B cell (primary cell): ENCODE data around the gene SLC5A10. TPM values are rescaled to one million over a fixed set of nuclear protein-coding genes. Genes with fewer than 3 reads are reported as not detected.

Experiments used
- ATAC-seq: fragments of 200-7000 bp; cut with Tn5 transposase; one replicate; pipeline ENCODE4 v1.10.0; 2021; ENCODE audit warnings: low read depth, mild to moderate bottlenecking, moderate number of reproducible peaks, moderate library complexity
- CTCF ChIA-PET: fragments of 350-600 bp; sonication (Branson Sonifier 250); formaldehyde crosslinking; loops from one replicate; lab custom pipeline; 2021; ENCODE audit warnings: antibody characterized with exemption, inconsistent platforms; lab: Charles Lee
- POLR2A ChIA-PET: fragments of 350-600 bp; sonication (Branson Sonifier 250); formaldehyde crosslinking; loops from one replicate; lab custom pipeline; 2021; ENCODE audit warnings: antibody characterized with exemption; lab: Charles Lee
- DNase-seq: peaks from one replicate; pipeline ENCODE4 v3.0.0; 2013
- H2AFZ ChIP-seq: 2 replicates; pipeline ENCODE4 v1.6.1; 2012; ENCODE audit warnings: mild to moderate bottlenecking, low read depth, low read length; ENCODE audit not compliant: insufficient read depth, poor library complexity, severe bottlenecking
- H3K27ac ChIP-seq, 2 donors: 1 replicate in 1 of 2; 2 replicates in 1 of 2; pipeline ENCODE4 v1.5.1; 2012 to 2013; ENCODE audit warnings: low read length in 2 of 2, mild to moderate bottlenecking in 2 of 2, moderate library complexity in 1 of 2
- H3K27me3 ChIP-seq, 4 experiments: fragments of 200-600 bp in 1 of 4; sonication (generic) in 1 of 4; replicated peaks in 1 of 4; 1 replicate in 2 of 4; 2 replicates in 2 of 4; pipeline versions ENCODE4 v1.6.1 to v1.7.0; 2013 to 2016; ENCODE audit warnings: low read length in 3 of 4, mild to moderate bottlenecking in 2 of 4, mixed read lengths in 1 of 4, moderate library complexity in 1 of 4; ENCODE audit not compliant: insufficient read depth in 4 of 4, control insufficient read depth in 3 of 4; ENCODE audit errors: control extremely low read depth in 1 of 4
- H3K36me3 ChIP-seq, 2 experiments: replicated peaks in 1 of 2; 1 replicate in 1 of 2; 2 replicates in 1 of 2; pipeline versions ENCODE4 v1.6.1 to v1.7.1; 2013; ENCODE audit warnings: low read length in 1 of 2; ENCODE audit not compliant: insufficient read depth in 2 of 2, control insufficient read depth in 1 of 2; ENCODE audit errors: control extremely low read depth in 1 of 2, extremely low read depth in 1 of 2
- H3K4me1 ChIP-seq, 2 donors: fragments of 200-600 bp in 1 of 2; sonication (generic) in 1 of 2; 1 replicate in 1 of 2; 2 replicates in 1 of 2; pipeline versions ENCODE4 v1.5.1 to v1.6.1; 2013 to 2017; ENCODE audit warnings: low read length in 2 of 2; ENCODE audit not compliant: control insufficient read depth in 2 of 2, insufficient read depth in 2 of 2
- H3K4me2 ChIP-seq: replicated peaks from 2 replicates; pipeline ENCODE3; 2012; ENCODE audit warnings: mild to moderate bottlenecking, low read depth, low read length; ENCODE audit not compliant: poor library complexity, severe bottlenecking
- H3K4me3 ChIP-seq, 5 experiments: fragments of 200-600 bp in 1 of 5; sonication (generic) in 1 of 5; 1 replicate in 3 of 5; 2 replicates in 2 of 5; pipeline versions ENCODE4 v1.5.1 to v1.7.0; 2011 to 2016; ENCODE audit warnings: low read length in 4 of 5, mild to moderate bottlenecking in 4 of 5, low read depth in 2 of 5, control low read depth in 1 of 5, moderate library complexity in 1 of 5; ENCODE audit not compliant: insufficient read depth in 1 of 5; ENCODE audit errors: control extremely low read depth in 1 of 5, extremely low read depth in 1 of 5
- H3K79me2 ChIP-seq: fragments of 200-600 bp; sonication (generic); one replicate; pipeline ENCODE4 v1.6.0; 2016; ENCODE audit warnings: low read length; ENCODE audit not compliant: control insufficient read depth, insufficient read depth
- H3K9ac ChIP-seq: fragments of 200-600 bp; sonication (generic); 2 replicates; pipeline ENCODE4 v1.6.1; 2017; ENCODE audit warnings: mild to moderate bottlenecking, low read length, moderate library complexity
- H3K9me3 ChIP-seq, 3 donors: one replicate each; pipeline versions ENCODE4 v1.6.1 to v1.7.1; 2013; ENCODE audit warnings: low read length in 2 of 3; ENCODE audit not compliant: control insufficient read depth in 2 of 3, insufficient read depth in 1 of 3; ENCODE audit errors: control extremely low read depth in 1 of 3
- H4K20me1 ChIP-seq: 2 replicates; pipeline ENCODE4 v1.6.0; 2012; ENCODE audit warnings: mild to moderate bottlenecking, low read length; ENCODE audit not compliant: insufficient read depth, control insufficient read depth, poor library complexity, severe bottlenecking
- H3K27ac Mint-ChIP-seq: one replicate; pipeline ENCODE4 v1.8.0; 2021; ENCODE audit warnings: mixed read lengths
- H3K27me3 Mint-ChIP-seq: one replicate; pipeline ENCODE4 v1.8.0; 2021; ENCODE audit warnings: mixed read lengths
- H3K4me1 Mint-ChIP-seq: one replicate; pipeline ENCODE4 v1.8.0; 2021; ENCODE audit warnings: mixed read lengths
- H3K4me3 Mint-ChIP-seq: one replicate; pipeline ENCODE4 v1.8.0; 2021; ENCODE audit warnings: mixed read lengths
- H3K9me3 Mint-ChIP-seq: one replicate; pipeline ENCODE4 v1.8.0; 2022; ENCODE audit warnings: mixed read lengths; ENCODE audit not compliant: insufficient read depth
- EZH2 ChIP-seq: IDR thresholded peaks from 2 replicates; pipeline ENCODE4 v1.6.1; 2012; ENCODE audit warnings: borderline replicate concordance, low read depth, mild to moderate bottlenecking, moderate library complexity, low read length; ENCODE audit not compliant: insufficient read depth, poor library complexity, severe bottlenecking
- whole genome bisulfite sequencing: methylation state at CpG from one replicate; pipeline ENCODE4 v1.1.5; 2013; ENCODE audit warnings: missing lambda C conversion rate; ENCODE audit not compliant: insufficient coverage; 5-methylcytosine and 5-hydroxymethylcytosine counted together
- intact Hi-C: fragments of 100-400 bp; cut with micrococcal nuclease; formaldehyde crosslinking; loops from one replicate; pipeline ENCODE4 v1.10.0; 2022
- polyA plus RNA-seq: library from polyadenylated mRNA; depleted of rRNA; stranded (reverse); fragments of >200 nt; gene quantifications from 2 replicates; pipeline ENCODE4 v1.2.3, GENCODE V29; 2012
- total RNA-seq, 2 donors: library from RNA; stranded (reverse); fragments of 120-200 nt in 1 of 2; gene quantifications; 1 replicate in 1 of 2; 2 replicates in 1 of 2; pipeline versions ENCODE4 v1.2.3 to v1.2.4, GENCODE V29; 2013 to 2022
- TF ChIP-seq, protein P1 (sequence below): fragments of 200-600 bp; IDR thresholded peaks from one replicate; pipeline ENCODE4 v1.8.0; 2022; ENCODE audit warnings: antibody characterized with exemption, mild to moderate bottlenecking

Gene SLC5A10
- total and polyA plus RNA-seq, 2 donors (not counting 1 experiment from before 2014, with no cell fraction given): not detected

DNA sequence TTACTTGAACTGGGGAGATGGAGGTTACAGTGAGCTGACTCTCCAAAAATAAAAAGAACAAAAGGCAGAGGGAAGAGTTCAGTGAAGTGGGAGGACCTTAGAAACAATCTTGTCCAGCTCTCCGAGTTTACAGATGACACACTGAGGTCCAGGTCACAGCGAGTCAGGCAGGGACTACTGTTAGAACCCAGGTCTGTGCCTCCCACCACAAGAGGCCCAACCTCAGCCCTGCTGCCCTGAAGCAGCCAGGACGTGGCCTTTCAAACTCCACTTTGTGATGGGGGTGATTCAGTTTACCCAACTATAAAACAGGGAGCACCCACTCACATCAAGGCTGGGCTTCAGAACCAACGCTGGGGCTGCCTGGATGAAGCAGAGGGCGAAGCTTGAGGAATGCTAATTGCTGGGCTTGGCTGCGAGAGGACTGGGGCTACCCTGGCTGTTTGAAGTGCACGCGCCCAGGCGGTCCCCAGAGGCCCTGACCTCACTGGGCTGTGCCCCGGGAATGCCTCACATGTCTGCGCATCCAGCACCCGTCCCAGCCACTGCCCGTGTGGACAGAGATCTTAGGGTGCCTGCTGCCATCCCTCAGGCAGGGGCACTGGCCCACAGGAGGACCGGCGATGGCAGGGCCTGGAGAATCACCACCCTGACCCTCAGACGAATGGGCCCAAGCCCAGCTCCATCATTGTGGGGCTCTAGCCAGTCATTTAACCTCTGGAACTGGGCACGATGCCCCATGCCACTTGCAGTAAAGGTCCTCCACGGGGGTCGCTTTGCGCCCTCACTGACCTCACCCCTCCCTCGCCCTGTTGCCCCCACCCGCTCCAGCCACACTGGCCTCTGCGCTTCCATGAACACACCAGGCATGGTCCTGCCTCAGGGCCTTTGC lies 11.4 kb downstream of the SLC5A10 start:
- H3K9me3 ChIP-seq: no peaks in the 10 kb centered on the region
- H3K27me3 ChIP-seq: no peaks in the 10 kb centered on the region
- no peaks in the 10 kb centered on the region for H4K20me1 ChIP-seq
- Mint-ChIP-seq H3K27me3 (no peaks in the 10 kb centered on the region), H3K4me1 (peaks cover 5% of the 10 kb centered on the region), H3K9me3 (no peaks in the 10 kb centered on the region), H3K27ac (no peak overlapping the region), H3K4me3 (no peak overlapping the region)
- no peak for ATAC-seq
- ChIA-PET CTCF (interaction anchor here (2.8 kb wide), 1 partner anchor 40 kb away, joined by 21 read pairs; the partner anchor contains the start of gene FAM83G), POLR2A (no interaction called here)
- no peak for TF ChIP-seq EZH2
- TF ChIP-seq, protein P1, sequence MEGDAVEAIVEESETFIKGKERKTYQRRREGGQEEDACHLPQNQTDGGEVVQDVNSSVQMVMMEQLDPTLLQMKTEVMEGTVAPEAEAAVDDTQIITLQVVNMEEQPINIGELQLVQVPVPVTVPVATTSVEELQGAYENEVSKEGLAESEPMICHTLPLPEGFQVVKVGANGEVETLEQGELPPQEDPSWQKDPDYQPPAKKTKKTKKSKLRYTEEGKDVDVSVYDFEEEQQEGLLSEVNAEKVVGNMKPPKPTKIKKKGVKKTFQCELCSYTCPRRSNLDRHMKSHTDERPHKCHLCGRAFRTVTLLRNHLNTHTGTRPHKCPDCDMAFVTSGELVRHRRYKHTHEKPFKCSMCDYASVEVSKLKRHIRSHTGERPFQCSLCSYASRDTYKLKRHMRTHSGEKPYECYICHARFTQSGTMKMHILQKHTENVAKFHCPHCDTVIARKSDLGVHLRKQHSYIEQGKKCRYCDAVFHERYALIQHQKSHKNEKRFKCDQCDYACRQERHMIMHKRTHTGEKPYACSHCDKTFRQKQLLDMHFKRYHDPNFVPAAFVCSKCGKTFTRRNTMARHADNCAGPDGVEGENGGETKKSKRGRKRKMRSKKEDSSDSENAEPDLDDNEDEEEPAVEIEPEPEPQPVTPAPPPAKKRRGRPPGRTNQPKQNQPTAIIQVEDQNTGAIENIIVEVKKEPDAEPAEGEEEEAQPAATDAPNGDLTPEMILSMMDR: no peak
- WGBS: 94% methylated on average over 22 of the region's 23 CpGs
- no peak overlapping the region for H3K27ac ChIP-seq
- H3K36me3 ChIP-seq: no peaks in the 10 kb centered on the region
- no peak overlapping the region for H3K4me2 ChIP-seq
- H2AFZ ChIP-seq: no peak overlapping the region
- DNase-seq: no peak
- H3K4me1 ChIP-seq: peaks cover 0 to 13% of the 10 kb centered on the region in 2 donors
- H3K9ac ChIP-seq: no peak overlapping the region
- intact Hi-C loops: no loop called here
- H3K79me2 ChIP-seq: no peaks in the 10 kb centered on the region
- no peak overlapping the region for H3K4me3 ChIP-seq

DNA sequence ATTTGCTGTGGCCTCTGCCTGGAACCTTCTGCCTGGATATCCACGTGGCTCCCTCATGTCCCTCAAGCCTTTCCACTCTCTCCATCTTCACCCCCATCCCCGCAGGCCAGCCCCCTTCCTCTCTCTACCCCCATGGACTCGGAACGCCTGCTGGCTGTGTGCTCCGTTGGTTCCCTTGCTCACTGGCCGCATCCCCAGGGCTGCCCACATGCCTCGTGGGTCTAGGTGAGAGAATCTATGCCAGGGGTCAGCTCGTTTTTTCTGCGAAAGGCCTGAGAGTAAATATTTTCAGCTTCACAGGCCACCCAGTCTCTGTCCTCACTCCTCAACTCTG lies 12.0 kb downstream of the SLC5A10 start:
- Histone ChIP-seq H3K9ac (no peak overlapping the region), H4K20me1 (no peaks in the 10 kb centered on the region), H3K4me2 (no peak overlapping the region), H3K9me3 (no peaks in the 10 kb centered on the region), H2AFZ (no peak overlapping the region), H3K79me2 (no peaks in the 10 kb centered on the region), H3K4me3 (no peak overlapping the region), H3K36me3 (no peaks in the 10 kb centered on the region), H3K4me1 (peaks cover 0 to 13% of the 10 kb centered on the region in 2 donors), H3K27me3 (no peaks in the 10 kb centered on the region), H3K27ac (no peak overlapping the region)
- ChIA-PET CTCF (no interaction called here), POLR2A (no interaction called here)
- Mint-ChIP-seq H3K27me3 (no peaks in the 10 kb centered on the region), H3K4me1 (peaks cover 5% of the 10 kb centered on the region), H3K27ac (no peak overlapping the region), H3K4me3 (no peak overlapping the region), H3K9me3 (no peaks in the 10 kb centered on the region)
- ATAC-seq (no peak), DNase-seq (no peak)
- 87% methylated on average over 9 of the region's 9 CpGs for WGBS
- intact Hi-C loops: no loop called here
- TF ChIP-seq, protein P1: no peak
- TF ChIP-seq EZH2: no peak
